HPDE6-E6E7 (cell line): ENCODE measurements around the gene CCDC57.
A peak's percentile ranks its signal among the peaks of the same experiment; 100 is the strongest.

ENCODE experiments used
- DNase-seq: peaks from one replicate; pipeline ENCODE4 v3.0.0; 2011; ENCODE audit warnings: missing footprints; ENCODE audit errors: extremely low spot score

Gene CCDC57

GRCh38 chr17:82246040-82246364 is 33.4 kb upstream of the CCDC57 start:
- no peak for DNase-seq

DNA sequence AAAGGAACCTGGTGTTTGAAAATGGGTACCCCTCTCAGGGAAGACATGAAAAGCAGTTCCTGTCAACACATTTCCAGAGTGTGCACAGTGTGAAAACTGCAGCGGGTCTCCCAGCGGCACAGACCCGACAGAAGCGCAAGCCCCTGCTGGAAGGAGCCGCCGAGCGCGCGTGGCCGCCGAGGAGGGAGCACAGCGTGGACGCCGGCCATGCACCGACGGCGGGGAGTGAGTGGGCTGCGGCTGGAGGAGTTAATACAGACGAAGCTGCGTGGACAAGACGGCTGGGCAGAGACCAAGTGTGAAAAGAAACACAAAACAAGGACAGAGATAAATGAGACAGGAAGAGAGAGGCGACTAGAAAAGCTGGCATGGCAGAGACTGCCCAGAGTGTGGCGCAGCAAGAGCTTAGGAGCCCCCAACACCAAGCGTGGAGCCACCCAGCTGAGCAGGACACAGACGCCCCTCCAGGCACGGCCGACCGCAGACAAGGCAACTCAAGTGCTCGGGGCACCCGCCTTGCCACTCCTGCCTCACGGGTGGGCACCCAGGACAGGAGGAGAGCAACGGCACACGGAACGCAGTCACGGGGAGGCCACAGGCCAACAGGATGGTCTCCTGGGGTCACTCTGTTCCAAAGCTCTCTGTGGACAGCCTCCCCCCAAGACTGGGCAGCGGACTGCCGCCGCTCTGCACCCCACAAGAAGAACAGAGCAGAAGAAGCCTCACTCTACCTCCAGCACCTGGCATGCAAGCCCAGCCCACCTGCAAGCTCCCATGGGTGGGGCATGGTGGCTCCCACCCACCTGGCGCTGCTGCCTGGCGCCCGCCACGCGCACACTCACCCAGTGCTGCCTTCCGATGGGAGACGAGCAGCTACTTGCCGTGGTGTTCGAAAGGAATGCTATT is 32.7 kb upstream of the CCDC57 start:
- no peak for DNase-seq

GRCh38 chr17:82244413-82245133 is 31.9 kb upstream of the CCDC57 start:
- no peak for DNase-seq

- DNase-seq = no peak
Measured at GRCh38 chr17:82243648-82244412, 31.2 kb upstream of the CCDC57 start.

DNA sequence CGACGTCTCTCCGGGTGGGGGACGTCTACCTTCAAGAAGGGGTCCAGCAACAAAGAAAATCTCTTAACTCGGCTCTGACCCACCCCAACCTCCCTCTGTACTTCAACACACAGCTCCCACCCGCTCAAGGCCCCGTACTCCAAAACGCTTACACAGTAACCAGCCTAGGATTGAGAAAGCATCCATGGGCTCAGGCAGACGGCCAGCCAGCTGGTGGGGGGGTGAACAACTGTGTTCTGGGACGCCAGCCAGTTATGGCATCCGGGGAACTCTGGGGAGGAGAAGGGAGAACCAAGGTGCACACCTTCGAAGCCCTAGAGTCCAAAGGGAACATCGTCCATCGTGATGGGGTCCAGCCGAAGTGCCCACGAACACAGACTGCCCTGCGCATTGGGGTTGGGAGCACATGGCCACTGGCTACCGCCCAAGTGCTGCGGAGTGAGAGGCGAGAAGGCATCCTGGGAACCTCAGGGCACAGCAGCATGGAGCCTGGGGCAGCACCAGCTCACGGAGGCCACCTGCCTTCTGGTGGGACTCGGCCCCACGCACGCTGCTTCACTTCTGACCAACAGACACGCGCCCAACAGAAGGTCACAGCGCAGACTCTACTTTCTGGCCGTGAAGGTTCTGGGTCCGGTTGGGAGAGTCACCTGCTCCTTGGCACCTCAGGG is 30.5 kb upstream of the CCDC57 start:
- DNase-seq = no peak

DNA sequence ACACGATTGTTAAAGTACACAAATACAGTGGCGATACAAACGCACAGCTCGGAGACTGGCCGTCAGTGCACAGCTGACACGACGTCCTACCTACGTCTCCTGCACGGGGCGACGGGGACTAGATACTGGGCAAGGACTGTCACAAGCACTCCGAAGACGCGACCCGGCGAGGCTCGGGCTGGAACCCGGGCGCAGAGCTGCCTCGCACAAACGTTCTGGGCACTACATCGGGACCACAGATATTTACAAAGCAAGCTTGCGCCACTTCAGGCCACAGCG is 30.0 kb upstream of the CCDC57 start:
- DNase-seq = no peak

GRCh38 chr17:82241926-82242697 is 29.5 kb upstream of the CCDC57 start:
- DNase-seq = no peak

- DNase-seq = no peak
Measured at GRCh38 chr17:82241183-82241925, 28.7 kb upstream of the CCDC57 start.

GRCh38 chr17:82240506-82241182 is 28.0 kb upstream of the CCDC57 start:
- DNase-seq = no peak

DNA sequence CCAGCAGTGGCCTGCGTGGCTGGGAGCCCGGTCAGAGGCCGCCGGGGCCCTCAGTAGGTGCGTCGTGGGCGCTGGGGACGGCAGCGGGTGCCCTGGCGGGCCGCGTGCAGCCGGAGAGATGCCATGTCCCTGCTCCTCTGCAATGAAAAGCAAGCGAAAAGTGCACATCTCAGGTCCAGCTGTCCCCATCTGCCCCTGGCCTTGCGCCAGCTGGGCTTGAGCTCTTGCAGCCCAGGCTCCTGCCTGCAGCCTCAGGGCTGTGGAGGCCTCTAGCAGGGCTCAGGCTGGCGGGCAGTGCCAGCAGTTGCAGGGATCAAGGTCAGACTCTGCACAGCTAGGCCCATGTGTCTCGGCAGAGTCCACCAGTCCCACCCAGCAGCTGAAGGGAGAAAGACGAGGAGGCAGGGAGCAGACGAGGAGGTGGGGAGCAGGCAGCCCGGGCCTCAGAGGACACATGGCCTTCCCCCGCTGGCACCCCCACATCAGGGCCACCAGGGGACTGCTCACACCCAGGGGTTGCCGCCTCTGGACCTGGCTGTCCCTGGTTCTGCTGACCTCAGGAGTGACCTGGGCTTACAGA is 27.4 kb upstream of the CCDC57 start:
- DNase-seq = no peak

DNA sequence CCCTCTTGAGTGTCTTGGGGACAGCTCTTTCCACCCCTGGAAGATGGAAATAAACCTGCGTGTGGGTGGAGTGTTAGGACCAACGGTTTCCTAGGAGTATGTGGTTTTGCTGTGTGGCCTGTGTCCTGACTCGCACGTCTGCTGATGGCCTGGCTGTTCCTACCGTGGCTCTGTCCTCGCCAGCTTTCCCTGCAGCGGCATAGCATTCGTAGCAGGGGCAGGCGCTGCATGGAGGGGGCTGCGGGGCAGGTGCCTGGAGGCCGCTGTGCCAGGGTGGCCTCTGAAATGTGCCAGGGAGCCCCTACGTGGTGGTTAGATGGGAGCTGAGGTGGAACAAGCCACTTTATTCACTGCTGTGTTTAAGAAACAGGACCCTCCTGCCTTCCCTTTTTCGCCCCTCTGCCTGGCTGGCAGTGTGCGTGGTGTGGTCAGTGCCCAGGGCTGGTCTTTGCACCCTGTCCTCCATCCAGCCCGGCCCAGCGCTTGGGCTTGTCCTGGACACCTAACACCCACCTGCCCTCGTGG is 26.8 kb upstream of the CCDC57 start:
- DNase-seq = no peak

DNA sequence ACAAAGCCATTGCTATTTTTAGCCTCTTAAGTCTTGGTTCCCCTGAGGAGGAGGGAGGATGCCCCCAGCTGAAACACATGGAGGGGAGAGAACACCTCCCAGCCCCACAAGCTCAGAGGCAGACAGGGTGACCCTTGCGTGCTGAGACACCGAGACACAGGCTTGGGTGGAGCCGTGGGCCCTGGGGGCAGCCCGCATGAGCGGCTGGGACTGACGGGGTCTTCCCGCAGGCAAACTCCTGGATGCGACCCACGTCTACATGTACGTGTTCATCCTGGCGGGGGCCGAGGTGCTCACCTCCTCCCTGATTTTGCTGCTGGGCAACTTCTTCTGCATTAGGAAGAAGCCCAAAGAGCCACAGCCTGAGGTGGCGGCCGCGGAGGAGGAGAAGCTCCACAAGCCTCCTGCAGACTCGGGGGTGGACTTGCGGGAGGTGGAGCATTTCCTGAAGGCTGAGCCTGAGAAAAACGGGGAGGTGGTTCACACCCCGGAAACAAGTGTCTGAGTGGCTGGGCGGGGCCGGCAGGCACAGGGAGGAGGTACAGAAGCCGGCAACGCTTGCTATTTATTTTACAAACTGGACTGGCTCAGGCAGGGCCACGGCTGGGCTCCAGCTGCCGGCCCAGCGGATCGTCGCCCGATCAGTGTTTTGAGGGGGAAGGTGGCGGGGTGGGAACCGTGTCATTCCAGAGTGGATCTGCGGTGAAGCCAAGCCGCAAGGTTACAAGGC is 26.0 kb upstream of the CCDC57 start:
- DNase-seq = peak; percentile 82

DNA sequence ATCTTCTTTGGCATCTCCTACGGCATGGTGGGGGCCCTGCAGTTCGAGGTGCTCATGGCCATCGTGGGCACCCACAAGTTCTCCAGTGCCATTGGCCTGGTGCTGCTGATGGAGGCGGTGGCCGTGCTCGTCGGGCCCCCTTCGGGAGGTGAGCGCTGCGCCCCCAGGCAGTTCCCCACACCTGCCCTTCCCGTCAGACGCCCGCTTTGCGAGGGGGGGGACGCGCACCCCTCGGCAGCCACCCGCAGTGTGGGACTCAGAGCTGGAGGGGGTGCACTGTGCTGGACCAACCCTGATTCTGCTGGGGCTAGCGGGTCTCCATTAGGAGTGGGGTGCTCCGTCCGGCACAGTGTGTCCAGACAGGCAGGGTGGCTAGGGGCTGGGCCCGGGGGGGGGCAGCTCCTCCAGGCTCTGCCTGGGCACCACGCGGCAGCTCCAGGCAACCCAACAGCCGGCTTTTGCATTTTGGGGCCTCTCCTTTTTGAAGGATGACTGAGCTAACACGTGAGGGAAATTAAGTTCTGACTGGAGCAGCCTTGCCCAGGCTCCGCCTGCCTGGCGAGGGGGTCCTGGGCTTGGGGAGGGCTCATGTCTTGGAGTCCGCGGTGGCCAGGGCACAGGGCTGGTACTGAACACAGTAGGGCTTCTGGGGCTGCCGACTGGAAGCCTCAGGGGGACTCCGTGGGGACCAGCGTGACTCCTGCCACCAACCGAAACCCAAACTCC is 25.3 kb upstream of the CCDC57 start:
- DNase-seq = no peak

GRCh38 chr17:82237083-82237745 is 24.6 kb upstream of the CCDC57 start:
- DNase-seq = no peak

- DNase-seq = no peak
Measured at GRCh38 chr17:82236142-82236971, 23.7 kb upstream of the CCDC57 start.

- no peak for DNase-seq
Measured at GRCh38 chr17:82235775-82236141, 23.1 kb upstream of the CCDC57 start.
